ENCODE data around the gene CAPN9.

DNA sequence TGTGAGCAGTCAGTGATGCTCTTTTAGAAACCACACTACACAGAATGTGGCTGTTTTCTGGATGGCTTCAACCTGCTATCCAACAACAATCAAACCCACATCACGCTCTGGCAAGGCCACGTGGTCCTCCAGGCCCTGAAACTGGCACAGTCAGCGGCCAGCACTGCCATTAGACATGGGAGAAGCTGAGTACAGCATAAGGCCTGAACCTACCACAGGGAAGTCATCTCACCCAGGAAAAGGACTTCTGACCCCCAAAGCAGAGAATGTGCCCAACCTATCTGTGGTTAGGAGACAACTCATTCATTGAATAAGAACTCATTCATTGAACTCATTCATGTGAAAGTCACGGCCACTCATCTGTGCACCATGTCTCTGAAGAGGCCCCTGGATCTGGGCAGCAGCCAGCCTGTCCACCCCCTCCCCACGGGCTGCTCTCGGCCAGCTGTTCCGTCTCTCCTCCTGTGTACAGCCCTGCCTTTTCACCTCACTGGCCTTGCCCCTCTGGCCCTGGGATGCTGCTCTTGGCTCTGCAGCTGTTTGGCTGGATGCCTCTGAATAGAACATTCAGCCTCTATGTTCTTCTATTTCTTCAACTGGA lies 80.0 kb downstream of the CAPN9 start:
- TF ChIP-seq, protein P1, sequence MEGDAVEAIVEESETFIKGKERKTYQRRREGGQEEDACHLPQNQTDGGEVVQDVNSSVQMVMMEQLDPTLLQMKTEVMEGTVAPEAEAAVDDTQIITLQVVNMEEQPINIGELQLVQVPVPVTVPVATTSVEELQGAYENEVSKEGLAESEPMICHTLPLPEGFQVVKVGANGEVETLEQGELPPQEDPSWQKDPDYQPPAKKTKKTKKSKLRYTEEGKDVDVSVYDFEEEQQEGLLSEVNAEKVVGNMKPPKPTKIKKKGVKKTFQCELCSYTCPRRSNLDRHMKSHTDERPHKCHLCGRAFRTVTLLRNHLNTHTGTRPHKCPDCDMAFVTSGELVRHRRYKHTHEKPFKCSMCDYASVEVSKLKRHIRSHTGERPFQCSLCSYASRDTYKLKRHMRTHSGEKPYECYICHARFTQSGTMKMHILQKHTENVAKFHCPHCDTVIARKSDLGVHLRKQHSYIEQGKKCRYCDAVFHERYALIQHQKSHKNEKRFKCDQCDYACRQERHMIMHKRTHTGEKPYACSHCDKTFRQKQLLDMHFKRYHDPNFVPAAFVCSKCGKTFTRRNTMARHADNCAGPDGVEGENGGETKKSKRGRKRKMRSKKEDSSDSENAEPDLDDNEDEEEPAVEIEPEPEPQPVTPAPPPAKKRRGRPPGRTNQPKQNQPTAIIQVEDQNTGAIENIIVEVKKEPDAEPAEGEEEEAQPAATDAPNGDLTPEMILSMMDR (IDR thresholded peaks at IDR 0.05 in 4 of 5, conservative IDR thresholded peaks at IDR 0.05 in 1 of 5): no peak
- no peak for TF ChIP-seq POLR2A (IDR thresholded peaks at IDR 0.05)

All from gastrocnemius medialis (tissue), 4 donors.